HG02798 (cell line): Measurements from ENCODE around the gene SLIT1.

ENCODE experiments used
- ATAC-seq: cut with Tn5 transposase; IDR thresholded peaks from one replicate; pipeline ENCODE4 v1.9.1; 2021; ENCODE audit warnings: mild to moderate bottlenecking; ENCODE audit not compliant: unreplicated experiment, poor library complexity

SLIT1 gene

DNA sequence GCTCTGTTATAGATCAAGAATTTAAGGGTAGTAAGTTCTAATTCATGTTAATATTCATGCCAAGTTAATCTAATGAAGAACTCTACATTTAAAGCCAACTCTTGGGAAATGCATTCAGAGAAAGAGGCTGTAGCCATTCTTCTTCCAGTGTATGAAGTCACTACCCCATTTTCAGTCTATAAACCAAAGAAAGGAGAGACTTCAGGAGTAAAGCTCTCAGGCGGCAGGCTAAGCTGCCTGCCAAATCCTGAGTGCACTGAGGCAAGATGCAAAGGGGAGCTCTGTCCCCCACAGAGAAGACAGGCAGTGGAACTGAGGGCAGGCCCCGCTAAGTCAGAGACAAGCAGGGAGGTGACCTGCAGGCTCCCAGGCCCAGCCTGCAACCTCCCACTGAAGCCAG lies 41.5 kb downstream of the SLIT1 start:
- ATAC-seq: no peak

DNA sequence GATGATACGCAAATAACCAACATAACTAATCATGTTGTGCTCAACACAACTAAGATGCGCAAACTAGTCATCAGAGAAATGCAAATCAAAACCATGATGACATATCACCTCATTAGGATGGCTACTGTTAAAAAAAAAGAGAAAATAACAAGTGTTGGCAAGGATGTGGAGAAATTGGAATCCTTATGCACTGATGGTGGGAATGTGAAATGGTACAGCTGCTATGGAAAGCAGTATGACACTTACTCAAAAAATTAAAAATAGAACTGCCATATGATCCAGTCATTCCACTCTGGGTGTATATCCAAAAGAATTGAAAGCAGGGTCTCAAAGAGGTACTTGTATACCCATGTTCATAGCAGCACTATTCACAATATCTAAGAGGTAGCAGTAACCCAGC lies 42.9 kb downstream of the SLIT1 start:
- no peak for ATAC-seq

GRCh38 chr10:97140902-97141745 lies 44.6 kb downstream of the SLIT1 start:
- no peak for ATAC-seq

DNA sequence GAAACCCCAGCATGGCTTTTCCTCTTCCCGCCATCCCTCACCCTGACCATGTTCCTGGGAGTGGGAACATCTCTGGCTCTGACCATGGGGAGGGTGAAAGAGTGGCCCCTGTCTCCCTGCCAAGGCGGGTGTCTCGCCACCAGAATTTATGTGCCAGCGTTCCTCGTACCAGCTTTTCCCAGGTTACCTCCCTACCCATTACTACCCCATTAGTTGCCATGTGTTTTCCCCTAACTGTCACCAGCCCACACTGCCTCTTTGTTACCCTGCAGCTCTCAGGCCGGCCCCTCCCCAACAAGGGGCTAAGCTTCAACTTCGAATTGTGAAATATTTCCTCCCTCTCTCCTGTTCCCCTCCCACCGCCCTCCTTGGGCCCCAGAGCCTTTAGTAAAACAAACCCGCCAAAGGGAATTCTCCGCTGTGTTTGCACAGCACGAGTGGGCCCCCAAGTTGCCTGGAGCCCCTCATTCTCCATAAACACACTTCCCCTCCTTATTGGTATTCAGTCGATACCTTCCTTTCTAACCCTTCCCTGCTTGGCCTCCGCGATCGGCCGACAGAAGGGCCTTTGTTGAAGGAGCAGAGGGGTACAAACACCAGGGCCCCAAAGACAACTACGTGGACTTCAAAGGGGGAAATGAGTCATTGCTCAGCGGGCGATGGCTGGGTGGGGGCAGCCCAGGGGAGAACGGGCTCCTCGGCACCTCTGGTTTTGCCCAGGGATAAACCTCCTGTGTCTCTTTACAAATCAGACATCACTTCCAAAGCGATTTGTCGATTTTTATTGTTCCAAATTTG lies 45.5 kb downstream of the SLIT1 start:
- ATAC-seq: no peak

GRCh38 chr10:97139651-97140048 lies 46.1 kb downstream of the SLIT1 start:
- ATAC-seq: no peak

DNA sequence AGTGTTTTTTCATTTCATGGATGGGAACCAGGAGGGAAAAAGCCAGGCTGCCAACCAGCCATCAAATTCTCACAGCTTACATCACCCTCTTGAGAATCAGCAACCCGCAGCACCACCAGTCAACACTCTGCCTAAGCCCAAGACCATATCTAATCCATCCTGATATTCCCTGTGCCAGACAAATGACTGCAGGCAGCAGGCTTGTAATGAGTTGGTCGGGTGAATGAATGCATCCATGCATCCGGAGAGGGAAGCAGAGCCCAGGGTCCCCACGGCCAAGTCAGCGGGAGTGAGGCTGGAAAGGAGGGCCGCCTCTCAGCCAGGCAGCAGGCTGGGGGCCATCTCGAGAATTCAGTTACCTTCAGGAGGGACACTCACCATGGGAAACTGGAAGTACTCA lies 46.9 kb downstream of the SLIT1 start:
- ATAC-seq: no peak

DNA sequence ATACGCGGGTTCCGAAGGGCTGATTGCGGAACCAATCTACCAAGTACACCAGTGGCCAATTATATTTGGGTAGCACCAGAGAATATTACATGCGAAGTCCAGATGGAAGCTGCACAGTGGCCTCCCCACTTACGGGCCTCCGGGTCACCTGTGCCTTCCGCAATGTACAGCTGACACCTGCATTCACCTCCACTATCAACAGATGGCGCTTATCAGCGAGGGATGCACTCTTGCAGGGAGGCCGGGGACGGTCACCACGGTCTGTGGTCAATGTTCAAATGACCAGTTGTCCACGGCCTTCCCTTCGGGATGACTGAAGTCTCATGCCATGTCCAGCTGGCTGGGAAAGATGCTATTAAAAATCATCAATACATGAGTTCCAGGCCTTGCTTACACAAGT lies 47.6 kb downstream of the SLIT1 start:
- ATAC-seq: no peak

DNA sequence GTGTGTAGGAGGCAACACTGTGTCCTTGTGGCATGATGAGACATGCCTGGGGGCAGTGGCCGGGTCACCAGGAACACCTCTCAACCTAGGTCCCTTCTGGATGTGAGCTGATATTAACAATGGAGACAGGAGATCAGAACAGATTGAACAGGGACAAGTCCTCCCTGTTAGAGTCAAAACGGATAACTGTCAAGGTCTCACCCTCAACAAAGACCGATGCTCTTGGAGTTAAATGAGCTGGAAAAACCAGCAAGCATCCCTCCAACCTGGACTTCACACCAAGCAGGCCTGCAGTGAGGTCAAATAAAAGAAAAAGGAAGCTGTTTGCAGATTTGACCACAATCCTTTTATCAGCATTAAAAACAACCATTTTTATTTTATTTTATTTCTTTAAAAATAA lies 49.0 kb downstream of the SLIT1 start:
- no peak for ATAC-seq

GRCh38 chr10:97135464-97135863 lies 50.3 kb downstream of the SLIT1 start:
- ATAC-seq: no peak

DNA sequence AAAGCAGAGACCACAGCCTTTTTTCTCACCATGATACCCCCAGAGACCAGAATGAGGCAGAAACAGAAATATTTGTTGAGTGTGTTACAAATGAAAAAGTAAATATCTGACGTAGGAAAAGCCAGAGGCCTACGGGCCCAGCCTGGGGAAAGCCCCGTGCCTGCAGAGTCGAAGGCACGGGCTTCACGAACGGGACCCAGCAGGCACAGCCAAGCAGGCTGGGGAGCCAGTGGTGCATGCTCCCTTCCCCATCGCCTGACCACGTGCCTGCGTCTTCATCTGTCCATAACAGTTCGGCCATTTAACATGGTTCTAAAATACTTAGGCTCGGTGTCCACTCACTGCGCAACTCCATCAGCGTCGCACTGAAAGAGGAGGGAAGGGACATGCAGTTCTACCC lies 50.8 kb downstream of the SLIT1 start:
- no peak for ATAC-seq

GRCh38 chr10:97134110-97134509 lies 51.6 kb downstream of the SLIT1 start:
- ATAC-seq: no peak

DNA sequence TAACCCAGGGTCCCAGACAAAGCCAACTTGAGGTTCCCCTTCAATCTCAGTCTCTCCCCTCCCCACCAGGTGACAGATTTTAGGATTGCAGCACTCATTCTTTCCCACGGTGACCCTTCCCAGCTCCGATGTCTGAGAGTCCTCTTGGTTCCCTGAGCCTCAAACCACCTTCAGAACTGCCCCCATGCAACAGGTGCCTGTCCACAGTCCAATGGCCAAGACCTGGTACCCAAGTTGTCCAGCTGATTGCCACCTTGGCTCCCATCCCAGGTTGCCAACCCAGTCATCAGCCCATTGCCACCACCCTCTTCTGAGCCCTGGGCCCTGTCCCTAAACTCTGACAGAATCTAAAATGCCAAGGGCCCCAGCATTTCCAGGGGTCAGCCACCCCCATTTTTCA lies 53.5 kb downstream of the SLIT1 start:
- ATAC-seq: no peak

- no peak for ATAC-seq
Observed at GRCh38 chr10:97131666-97132065, 54.1 kb downstream of the SLIT1 start.

- ATAC-seq: no peak
Observed at GRCh38 chr10:97131181-97131628, 54.6 kb downstream of the SLIT1 start.

DNA sequence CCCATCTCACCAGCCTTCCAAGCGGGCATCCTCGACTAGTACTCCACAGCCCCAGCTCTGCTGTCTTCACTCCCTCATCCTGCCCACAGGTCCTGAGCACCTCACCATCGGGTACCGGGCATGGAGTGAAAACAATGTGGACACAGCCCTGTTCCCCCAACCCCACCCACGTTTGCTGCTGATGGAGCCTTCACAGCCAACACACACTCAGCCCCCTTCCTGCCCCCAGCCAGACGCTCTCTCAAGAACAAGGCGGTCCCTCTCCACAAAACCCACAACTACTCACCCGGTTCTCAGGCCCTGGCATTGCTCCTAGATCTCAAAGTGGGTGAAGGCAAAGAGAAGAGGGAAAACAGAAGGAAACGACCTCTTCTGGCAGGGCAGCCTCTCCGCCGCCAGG lies 56.1 kb downstream of the SLIT1 start:
- ATAC-seq: no peak

GRCh38 chr10:97128516-97129154 lies 57.1 kb downstream of the SLIT1 start:
- no peak for ATAC-seq

DNA sequence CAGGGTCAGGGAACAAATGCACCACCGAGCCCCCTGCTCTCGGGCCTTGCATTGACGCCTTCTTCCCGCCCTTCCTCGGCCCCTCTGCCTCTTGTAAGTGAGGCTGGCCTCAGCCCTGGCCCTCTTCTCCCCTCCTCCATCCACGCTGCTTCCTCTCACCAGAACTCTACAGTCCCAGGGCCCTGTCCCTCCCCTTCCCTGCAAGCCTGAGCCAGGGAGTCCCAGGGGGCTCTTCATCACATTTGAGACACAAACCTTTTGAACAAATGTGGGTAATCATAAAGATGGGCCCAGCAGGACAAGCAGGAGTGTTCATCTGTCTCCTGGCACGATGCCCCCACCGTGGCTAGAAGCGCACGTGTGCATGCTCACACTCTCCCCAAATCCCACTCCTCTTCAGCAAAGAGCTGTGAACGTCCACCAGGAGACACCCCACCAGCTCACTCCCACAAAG lies 57.7 kb downstream of the SLIT1 start:
- no peak for ATAC-seq

GRCh38 chr10:97127509-97127908 lies 58.2 kb downstream of the SLIT1 start:
- ATAC-seq: no peak

DNA sequence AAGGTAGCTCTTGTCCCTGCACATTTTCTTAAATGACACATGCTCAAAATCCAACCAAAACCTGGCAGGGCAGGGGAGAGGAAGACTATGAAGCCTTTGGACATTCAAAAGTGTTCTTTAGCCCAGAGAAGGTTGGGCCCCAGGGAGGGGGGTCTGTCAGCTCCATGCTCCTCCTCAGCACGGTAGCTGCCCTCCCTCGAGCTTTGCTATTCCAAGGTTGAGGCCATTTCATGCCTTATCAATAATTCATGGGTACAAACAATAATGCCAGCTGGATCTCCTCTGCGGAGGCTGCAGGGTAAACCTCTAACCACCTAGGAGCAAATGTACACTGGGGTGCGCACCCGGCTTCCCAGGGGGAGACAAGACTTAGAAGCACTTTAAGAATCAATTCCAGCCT lies 61.5 kb downstream of the SLIT1 start:
- no peak for ATAC-seq

- no peak for ATAC-seq
Observed at GRCh38 chr10:97123765-97124164, 62.0 kb downstream of the SLIT1 start.

GRCh38 chr10:97121041-97121440 lies 64.7 kb downstream of the SLIT1 start:
- no peak for ATAC-seq
